ENCODE data around the gene DNAJC18.

DNA sequence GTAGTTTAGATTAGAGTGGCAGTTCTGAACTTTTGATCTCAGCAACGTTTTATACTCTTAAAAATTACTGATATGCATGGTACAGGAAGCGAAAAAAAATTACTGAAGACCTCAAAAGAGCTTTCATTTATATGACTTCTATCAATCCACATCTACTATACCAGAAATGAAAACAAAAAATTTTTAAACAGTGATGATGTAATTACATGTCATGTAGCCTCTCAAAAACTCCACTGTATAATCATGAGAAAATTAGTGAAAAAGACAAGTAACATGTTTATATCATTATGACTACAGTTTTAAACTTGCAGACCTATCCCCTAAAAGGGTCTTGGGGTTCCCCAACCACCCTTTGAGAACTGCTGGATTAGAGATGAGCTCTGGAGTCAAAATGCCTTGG lies 9.3 kb downstream of the DNAJC18 start:
- TF ChIP-seq POLR2AphosphoS5 (IDR thresholded peaks at IDR 0.05; ENCODE audit: borderline replicate concordance, low read depth, low read length) (no peak), EZH2 (IDR thresholded peaks at IDR 0.05) (no peak)

Data from SK-N-MC (cell line).